GM23248 (cell line): ENCODE results near the gene KBTBD3. TPM values are rescaled to one million over a fixed set of nuclear protein-coding genes. Genes with fewer than 3 reads are reported as not detected.
"Not testable (repeated sequence)": the region's sequence is repeated elsewhere in the genome, so short reads cannot be mapped to it uniquely, and the experiment has no call there.

Experiments used
- DNase-seq: peaks from one replicate; pipeline ENCODE4 v3.0.0-alpha.2; 2015
- H2AFZ ChIP-seq: fragments of 200-600 bp; sonication (generic); 2 replicates; pipeline ENCODE4 v1.6.1; 2016; ENCODE audit warnings: antibody characterized with exemption
- H3F3A ChIP-seq: fragments of 200-600 bp; sonication (generic); 2 replicates; pipeline ENCODE4 v1.6.1; 2016; ENCODE audit warnings: mild to moderate bottlenecking, antibody characterized with exemption, mixed run types; ENCODE audit not compliant: insufficient read depth
- H3K27ac ChIP-seq: fragments of 200-600 bp; sonication (generic); 2 replicates; pipeline ENCODE4 v1.5.1; 2016; ENCODE audit warnings: mild to moderate bottlenecking
- H3K27me3 ChIP-seq: fragments of 200-600 bp; sonication (generic); replicated peaks from 2 replicates; pipeline ENCODE4 v1.6.1; 2016; ENCODE audit warnings: mild to moderate bottlenecking; ENCODE audit not compliant: insufficient read depth
- H3K36me3 ChIP-seq: fragments of 200-600 bp; sonication (generic); 2 replicates; pipeline ENCODE4 v1.6.1; 2016; ENCODE audit warnings: low read depth, mild to moderate bottlenecking
- H3K4me1 ChIP-seq: fragments of 200-600 bp; sonication (generic); 2 replicates; pipeline ENCODE4 v1.6.1; 2016; ENCODE audit warnings: mild to moderate bottlenecking; ENCODE audit not compliant: insufficient read depth
- H3K4me2 ChIP-seq: fragments of 200-600 bp; sonication (generic); one replicate; pipeline ENCODE4 v1.6.1; 2016; ENCODE audit warnings: mild to moderate bottlenecking; ENCODE audit not compliant: unreplicated experiment
- H3K4me3 ChIP-seq: fragments of 200-600 bp; sonication (generic); 2 replicates; pipeline ENCODE4 v1.5.1; 2016; ENCODE audit warnings: mild to moderate bottlenecking
- H3K79me2 ChIP-seq: fragments of 200-600 bp; sonication (generic); 2 replicates; pipeline ENCODE4 v1.6.1; 2016; ENCODE audit warnings: mild to moderate bottlenecking; ENCODE audit not compliant: insufficient read depth
- H3K9ac ChIP-seq: fragments of 200-600 bp; sonication (generic); 2 replicates; pipeline ENCODE4 v1.6.1; 2016; ENCODE audit warnings: mild to moderate bottlenecking
- H3K9me2 ChIP-seq: fragments of 200-600 bp; sonication (generic); 2 replicates; pipeline ENCODE4 v1.6.1; 2016; ENCODE audit warnings: mixed run types, mild to moderate bottlenecking, moderate library complexity; ENCODE audit not compliant: insufficient read depth
- H3K9me3 ChIP-seq: fragments of 200-600 bp; sonication (generic); one replicate; pipeline ENCODE4 v1.6.1; 2017; ENCODE audit warnings: low read depth
- H4K20me1 ChIP-seq: fragments of 200-600 bp; sonication (generic); 2 replicates; pipeline ENCODE4 v1.6.0; 2016; ENCODE audit not compliant: insufficient read depth
- EZH2 ChIP-seq: fragments of 200-600 bp; sonication (generic); IDR thresholded peaks from 2 replicates; pipeline ENCODE4 v1.6.1; 2018; ENCODE audit warnings: antibody characterized with exemption, mild to moderate bottlenecking; ENCODE audit not compliant: insufficient read depth, poor library complexity, severe bottlenecking
- EZH2phosphoT487 ChIP-seq: fragments of 200-600 bp; sonication (generic); IDR thresholded peaks from 2 replicates; pipeline ENCODE4 v1.6.1; 2018; ENCODE audit warnings: antibody characterized with exemption, moderate library complexity, mild to moderate bottlenecking, low read depth; ENCODE audit not compliant: insufficient read depth
- WGBS, 2 experiments: methylation state at CpG; one replicate each; pipeline ENCODE4 v1.1.6; 2015 to 2017; ENCODE audit warnings: low lambda C conversion rate in 2 of 2, low coverage in 1 of 2; ENCODE audit errors: missing lambda C conversion rate in 2 of 2; 5-methylcytosine and 5-hydroxymethylcytosine counted together
- in situ Hi-C: fragments of 300-500 bp; cut with MboI; formaldehyde crosslinking; loops from 2 replicates; pipeline ENCODE4 v1.15.0; 2020
- polyA plus RNA-seq: library from polyadenylated mRNA; unstranded; fragments of >200 nt; fragmentation: Nextera tagmentation; extraction: Ambion mirVana; gene quantifications from 2 replicates; pipeline ENCODE4 v1.2.1, GENCODE V29; 2016
- total RNA-seq: library from RNA; depleted of rRNA; stranded (reverse); fragments of >200 nt; shearing (Covaris generic); gene quantifications from 2 replicates; pipeline ENCODE4 v1.2.3, GENCODE V29; 2014

KBTBD3 gene
- total and polyA plus RNA-seq, 2 experiments from 2014 or later: 3.6 to 7.7 TPM

DNA sequence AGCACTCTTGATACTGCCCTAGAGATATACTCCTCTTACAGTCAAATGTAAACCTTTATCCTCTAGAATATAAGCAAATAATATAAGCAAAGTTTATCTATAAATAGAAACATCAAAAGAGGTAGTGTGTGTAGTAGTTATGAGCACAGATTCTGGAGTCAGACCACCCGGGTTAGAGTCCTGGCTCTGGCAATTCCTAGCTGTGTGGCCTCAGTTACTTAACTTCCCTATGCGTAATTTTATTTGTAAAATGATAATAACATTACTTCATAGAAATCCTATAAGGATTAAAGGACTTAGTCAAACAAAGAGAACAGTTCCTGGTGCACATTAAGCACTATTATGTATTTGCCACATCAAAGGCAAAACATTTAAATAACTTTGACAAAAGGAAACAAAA, 62.1 kb downstream of the KBTBD3 start:
- no peaks in the 10 kb centered on the region for H4K20me1 ChIP-seq
- no peaks in the 10 kb centered on the region for H3K9me2 ChIP-seq
- H3F3A ChIP-seq: no peaks in the 10 kb centered on the region
- H3K9me3 ChIP-seq: no peaks in the 10 kb centered on the region
- in situ Hi-C loops: no loop called here
- peaks cover 89% of the 10 kb centered on the region for H3K79me2 ChIP-seq
- H3K27me3 ChIP-seq: no peaks in the 10 kb centered on the region
- H3K9ac ChIP-seq: no peak overlapping the region
- DNase-seq: no peak
- TF ChIP-seq EZH2phosphoT487 (no peak), EZH2 (no peak)
- peaks cover 5% of the 10 kb centered on the region; the same call in 1 of the 2 replicates for H3K4me1 ChIP-seq
- peaks cover 8% of the 10 kb centered on the region for H3K36me3 ChIP-seq
- no peak overlapping the region for H3K4me2 ChIP-seq
- no peak overlapping the region for H3K27ac ChIP-seq
- H3K4me3 ChIP-seq: no peak overlapping the region
- H2AFZ ChIP-seq: no peak overlapping the region
- 100% methylated on average over 2 of the region's 2 CpGs for WGBS, 2 experiments

DNA sequence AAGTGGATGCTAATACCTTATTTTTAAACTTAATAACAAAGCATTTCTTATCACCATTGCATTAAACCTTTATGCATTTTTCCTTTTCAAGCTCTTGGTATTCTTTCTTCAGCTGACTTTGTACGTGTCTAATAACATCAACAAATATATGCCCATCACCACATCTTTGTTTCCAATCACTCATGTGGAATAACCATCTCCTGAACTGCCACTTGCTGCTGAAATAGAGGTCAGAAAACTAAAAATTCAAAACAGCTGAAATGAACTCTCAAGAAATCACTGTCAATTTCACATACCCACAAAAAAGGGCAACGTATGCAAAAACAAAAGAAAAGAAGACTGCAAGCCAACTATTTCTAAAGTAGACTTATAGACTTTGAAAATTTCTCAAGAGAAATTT, 62.5 kb downstream of the KBTBD3 start:
- H3K4me1 ChIP-seq: peaks cover 5% of the 10 kb centered on the region; the same call in 1 of the 2 replicates
- no peak overlapping the region for H2AFZ ChIP-seq
- TF ChIP-seq EZH2phosphoT487 (no peak), EZH2 (no peak)
- H3K27me3 ChIP-seq: no peaks in the 10 kb centered on the region
- H3K9me3 ChIP-seq: no peaks in the 10 kb centered on the region
- no peaks in the 10 kb centered on the region for H3K9me2 ChIP-seq
- WGBS, 2 experiments: 84% methylated on average over 2 of the region's 2 CpGs
- no peak overlapping the region for H3K27ac ChIP-seq
- H3K4me3 ChIP-seq: no peak overlapping the region
- no peak overlapping the region for H3K9ac ChIP-seq
- in situ Hi-C loops: no loop called here
- H3K4me2 ChIP-seq: no peak overlapping the region
- H3F3A ChIP-seq: no peaks in the 10 kb centered on the region
- no peaks in the 10 kb centered on the region for H4K20me1 ChIP-seq
- DNase-seq: no peak
- peaks cover 12% of the 10 kb centered on the region for H3K36me3 ChIP-seq
- H3K79me2 ChIP-seq: peaks cover 84% of the 10 kb centered on the region

DNA sequence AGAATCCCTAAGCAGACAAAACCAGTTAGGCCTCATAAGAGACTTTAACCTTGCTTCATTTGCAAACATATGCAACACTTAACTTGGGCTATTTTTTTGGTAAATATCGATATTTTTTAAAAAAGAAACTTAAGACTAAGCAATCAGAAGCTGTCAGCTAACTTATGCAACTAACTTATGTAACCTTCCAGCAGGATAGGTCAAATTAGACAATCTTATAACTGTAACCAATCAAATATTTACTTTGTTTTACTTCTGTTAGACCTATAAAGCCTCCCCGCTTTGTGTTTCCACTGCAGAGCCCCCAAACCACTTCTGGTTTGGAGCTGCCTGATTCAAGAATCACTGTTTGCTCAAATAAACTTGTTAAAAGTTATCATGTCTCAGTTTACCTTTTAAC, 63.1 kb downstream of the KBTBD3 start:
- H3K79me2 ChIP-seq: peaks cover 83% of the 10 kb centered on the region
- H3F3A ChIP-seq: no peaks in the 10 kb centered on the region
- TF ChIP-seq EZH2phosphoT487: no peak
- TF ChIP-seq EZH2: no peak
- H3K9me3 ChIP-seq: no peaks in the 10 kb centered on the region
- no peak overlapping the region for H3K9ac ChIP-seq
- in situ Hi-C loops: no loop called here
- H3K4me1 ChIP-seq: peaks cover 5% of the 10 kb centered on the region; the same call in 1 of the 2 replicates
- DNase-seq: no peak
- H2AFZ ChIP-seq: no peak overlapping the region
- no peak overlapping the region for H3K4me2 ChIP-seq
- WGBS, 2 experiments: 98 to 100% methylated on average over 2 of the region's 2 CpGs
- H3K36me3 ChIP-seq: peaks cover 18% of the 10 kb centered on the region
- no peak overlapping the region for H3K27ac ChIP-seq
- no peak overlapping the region for H3K4me3 ChIP-seq
- no peaks in the 10 kb centered on the region for H3K9me2 ChIP-seq
- no peaks in the 10 kb centered on the region for H3K27me3 ChIP-seq
- H4K20me1 ChIP-seq: no peaks in the 10 kb centered on the region

DNA sequence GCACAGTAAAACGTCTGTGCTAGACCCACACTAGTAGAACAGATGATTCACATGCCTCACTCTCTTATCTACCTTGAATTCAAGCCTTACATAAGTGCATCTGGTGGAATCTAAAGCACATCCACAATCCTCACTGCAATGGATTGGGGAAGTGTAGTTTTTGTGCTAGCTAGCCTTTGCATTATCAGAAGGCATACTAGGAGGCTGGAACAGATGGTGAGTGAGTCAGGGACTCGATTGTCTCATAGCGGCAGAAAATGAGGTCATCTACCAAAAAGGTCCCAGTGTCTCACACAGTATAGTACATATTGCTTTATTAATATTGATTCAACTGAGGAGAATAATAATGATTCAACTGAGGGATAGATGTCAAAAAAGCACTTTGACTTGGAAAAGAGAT, 64.4 kb downstream of the KBTBD3 start:
- no peaks in the 10 kb centered on the region for H3K9me3 ChIP-seq
- H3K27me3 ChIP-seq: no peaks in the 10 kb centered on the region
- in situ Hi-C loops: no loop called here
- no peaks in the 10 kb centered on the region for H3K9me2 ChIP-seq
- peaks cover 30% of the 10 kb centered on the region for H3K36me3 ChIP-seq
- no peak overlapping the region for H2AFZ ChIP-seq
- peak; percentile 54 for DNase-seq
- no peaks in the 10 kb centered on the region for H4K20me1 ChIP-seq
- 60 to 72% methylated on average over 3 of the region's 3 CpGs for WGBS, 2 experiments
- H3K79me2 ChIP-seq: peaks cover 83% of the 10 kb centered on the region
- no peak overlapping the region for H3K4me3 ChIP-seq
- H3K27ac ChIP-seq: no peak overlapping the region
- no peaks in the 10 kb centered on the region for H3F3A ChIP-seq
- no peak overlapping the region for H3K4me2 ChIP-seq
- no peak overlapping the region for H3K9ac ChIP-seq
- peaks cover 5% of the 10 kb centered on the region; the same call in 1 of the 2 replicates for H3K4me1 ChIP-seq
- TF ChIP-seq EZH2 (no peak), EZH2phosphoT487 (no peak)

DNA sequence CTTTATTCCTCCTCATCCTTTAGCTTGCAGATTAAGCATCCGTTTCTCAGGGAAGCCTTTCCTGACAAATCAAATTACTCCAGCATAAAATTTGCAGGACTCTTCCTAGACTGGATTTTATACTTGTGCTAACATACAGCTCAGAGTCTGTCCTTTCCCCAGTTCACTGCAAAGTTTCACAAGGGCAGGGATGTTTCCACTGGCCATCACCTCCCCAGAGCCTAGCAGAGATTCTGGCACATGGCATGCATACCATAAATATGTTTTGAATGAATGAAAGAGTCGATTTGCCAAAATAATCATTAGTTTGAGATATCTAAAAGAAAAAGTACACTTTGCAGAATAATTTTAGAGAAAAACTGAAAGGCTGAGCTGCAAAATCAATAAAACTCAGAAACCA, 65.7 kb downstream of the KBTBD3 start:
- WGBS, 2 experiments: 95 to 97% methylated on average over 2 of the region's 2 CpGs

DNA sequence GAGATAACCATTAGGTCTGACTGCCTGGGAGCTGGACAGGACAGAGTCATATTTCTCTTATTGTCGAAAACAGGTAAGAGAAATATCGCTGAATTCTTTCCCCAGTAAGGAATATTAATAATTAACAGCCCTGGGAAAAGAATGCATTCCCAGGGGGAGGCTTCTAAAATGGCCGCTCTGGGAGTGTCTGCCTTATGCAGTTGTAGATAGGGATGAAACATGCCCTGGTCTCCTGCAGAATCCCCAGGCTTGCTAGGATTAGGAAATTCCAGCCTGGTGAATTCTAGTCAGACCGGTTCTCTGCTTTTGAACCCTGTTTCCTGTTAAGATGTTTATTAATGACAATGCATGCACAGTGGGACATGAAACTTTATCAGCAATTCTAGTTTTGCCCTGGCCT, 74.1 kb downstream of the KBTBD3 start:
- H3K9me3 ChIP-seq, H3K9me2 ChIP-seq, H2AFZ ChIP-seq, H4K20me1 ChIP-seq, H3F3A ChIP-seq, H3K79me2 ChIP-seq, H3K27me3 ChIP-seq, H3K4me2 ChIP-seq, in situ Hi-C loops, DNase-seq, H3K27ac ChIP-seq, H3K9ac ChIP-seq, H3K4me3 ChIP-seq, H3K4me1 ChIP-seq: not testable (repeated sequence)
- H3K36me3 ChIP-seq: peaks cover 18% of the 10 kb centered on the region; the same call in 1 of the 2 replicates
- 93 to 99% methylated on average over 4 of the region's 4 CpGs for WGBS, 2 experiments

More for the DNA sequence above, 65.7 kb downstream of the KBTBD3 start:
- no peak for TF ChIP-seq EZH2phosphoT487
- no peak for TF ChIP-seq EZH2
- Histone ChIP-seq H3K4me2 (peak overlapping the region; percentile 20), H3K4me1 (peaks cover 5% of the 10 kb centered on the region; the same call in 1 of the 2 replicates), H3K36me3 (peaks cover 35% of the 10 kb centered on the region), H3F3A (no peaks in the 10 kb centered on the region), H3K4me3 (no peak overlapping the region), H3K9ac (no peak overlapping the region), H3K79me2 (peaks cover 72% of the 10 kb centered on the region), H3K27me3 (no peaks in the 10 kb centered on the region), H3K9me2 (no peaks in the 10 kb centered on the region), H4K20me1 (no peaks in the 10 kb centered on the region), H3K27ac (no peak overlapping the region), H2AFZ (no peak overlapping the region), H3K9me3 (no peaks in the 10 kb centered on the region)
- in situ Hi-C loops: no loop called here
- peak; percentile 7 for DNase-seq
